Measurements from ENCODE around the gene CPNE8.

DNA sequence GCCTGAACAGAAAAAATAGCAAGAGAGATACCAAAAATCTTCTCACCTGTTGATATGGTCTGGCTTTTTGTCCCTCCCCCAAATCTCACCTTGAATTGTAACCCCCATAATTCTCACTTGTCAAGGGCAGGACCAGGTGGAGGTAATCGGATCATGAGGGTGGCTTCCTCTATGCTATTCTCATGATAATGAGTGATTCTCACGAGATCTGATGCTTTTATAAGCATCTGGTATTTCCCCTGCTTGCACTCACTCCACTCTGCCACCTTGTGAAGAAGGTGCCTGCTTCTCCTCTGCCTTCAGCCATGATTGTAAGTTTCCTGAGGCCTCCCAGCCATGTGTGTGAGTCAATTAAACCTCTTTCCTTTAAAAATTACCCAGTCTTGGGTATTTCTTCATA lies 291.2 kb downstream of the CPNE8 start:
- TF ChIP-seq GATA2 (IDR thresholded peaks at IDR 0.05; ENCODE audit: low read depth, low read length) (no peak), GATA3 (IDR thresholded peaks at IDR 0.05; ENCODE audit: low read depth, low read length) (no peak)
